ENCODE measurements around the gene AHNAK. TPM values are rescaled to one million over a fixed set of nuclear protein-coding genes. Genes with fewer than 3 reads are reported as not detected.
"Not testable (repeated sequence)": the region's sequence is repeated elsewhere in the genome, so short reads cannot be mapped to it uniquely, and the experiment has no call there.

AHNAK gene
- total RNA-seq, 1 donor from 2014 or later: 296 TPM

- no peak overlapping the region for H3K4me3 ChIP-seq (ENCODE audit: low read depth, low read length)
- DNase-seq (ENCODE audit: low read depth): no peak
- TF ChIP-seq CTCF (conservative IDR thresholded peaks at IDR 0.05; ENCODE audit: low read depth, low read length): no peak
These were observed 23.0 kb upstream of the AHNAK start for GRCh38 chr11:62569611-62570010.

GRCh38 chr11:62567018-62567633 is 20.5 kb upstream of the AHNAK start:
- no peak for DNase-seq (ENCODE audit: low read depth)
- no peak for TF ChIP-seq CTCF (conservative IDR thresholded peaks at IDR 0.05; ENCODE audit: low read depth, low read length)
- H3K4me3 ChIP-seq (ENCODE audit: low read depth, low read length): no peak overlapping the region

GRCh38 chr11:62566247-62566646 is 19.6 kb upstream of the AHNAK start:
- no peak overlapping the region for H3K4me3 ChIP-seq (ENCODE audit: low read depth, low read length)
- no peak for DNase-seq (ENCODE audit: low read depth)
- no peak for TF ChIP-seq CTCF (conservative IDR thresholded peaks at IDR 0.05; ENCODE audit: low read depth, low read length)

GRCh38 chr11:62565100-62565802 is 18.6 kb upstream of the AHNAK start:
- DNase-seq (ENCODE audit: low read depth): no peak
- TF ChIP-seq CTCF (conservative IDR thresholded peaks at IDR 0.05; ENCODE audit: low read depth, low read length): no peak
- no peak overlapping the region for H3K4me3 ChIP-seq (ENCODE audit: low read depth, low read length)

- not testable (repeated sequence) for DNase-seq (ENCODE audit: low read depth); H3K4me3 ChIP-seq (ENCODE audit: low read depth, low read length)
These were observed 15.1 kb upstream of the AHNAK start for GRCh38 chr11:62561677-62562230.

- peak; percentile 95 for TF ChIP-seq CTCF (conservative IDR thresholded peaks at IDR 0.05; ENCODE audit: low read depth, low read length)
- DNase-seq (ENCODE audit: low read depth): peak; percentile 91
These were observed 14.0 kb upstream of the AHNAK start for GRCh38 chr11:62560566-62561103.

GRCh38 chr11:62559626-62560025 is 13.0 kb upstream of the AHNAK start:
- not testable (repeated sequence) for H3K4me3 ChIP-seq (ENCODE audit: low read depth, low read length); DNase-seq (ENCODE audit: low read depth)

More at GRCh38 chr11:62560566-62561103, 14.0 kb upstream of the AHNAK start:
- H3K4me3 ChIP-seq (ENCODE audit: low read depth, low read length): no peak overlapping the region
